Frontal cortex (tissue), 4 donors: Measurements from ENCODE around the gene CCS. TPM values are rescaled to one million over a fixed set of nuclear protein-coding genes. Genes with fewer than 3 reads are reported as not detected.
"Not testable (repeated sequence)": the region's sequence is repeated elsewhere in the genome, so short reads cannot be mapped to it uniquely, and the experiment has no call there.

Experiments used
- DNase-seq, 2 donors: peaks; one replicate each; pipeline ENCODE4 v3.0.0; 2012; ENCODE audit warnings: low spot score in 2 of 2
- FAIRE-seq: peaks from 2 replicates; lab custom pipeline; 2012; peaks lifted over from hg19 to GRCh38; lab: Jason Lieb, UNC
- total RNA-seq: library from RNA; depleted of rRNA; stranded (reverse); fragments of >200 nt; gene quantifications from one replicate; pipeline ENCODE4 v1.2.3, GENCODE V29; 2014
- donor health status: control.
- donor health status: control.
- donor health status: control.

The CCS gene, protein sequence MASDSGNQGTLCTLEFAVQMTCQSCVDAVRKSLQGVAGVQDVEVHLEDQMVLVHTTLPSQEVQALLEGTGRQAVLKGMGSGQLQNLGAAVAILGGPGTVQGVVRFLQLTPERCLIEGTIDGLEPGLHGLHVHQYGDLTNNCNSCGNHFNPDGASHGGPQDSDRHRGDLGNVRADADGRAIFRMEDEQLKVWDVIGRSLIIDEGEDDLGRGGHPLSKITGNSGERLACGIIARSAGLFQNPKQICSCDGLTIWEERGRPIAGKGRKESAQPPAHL
- 19.2 TPM for total RNA-seq

DNA sequence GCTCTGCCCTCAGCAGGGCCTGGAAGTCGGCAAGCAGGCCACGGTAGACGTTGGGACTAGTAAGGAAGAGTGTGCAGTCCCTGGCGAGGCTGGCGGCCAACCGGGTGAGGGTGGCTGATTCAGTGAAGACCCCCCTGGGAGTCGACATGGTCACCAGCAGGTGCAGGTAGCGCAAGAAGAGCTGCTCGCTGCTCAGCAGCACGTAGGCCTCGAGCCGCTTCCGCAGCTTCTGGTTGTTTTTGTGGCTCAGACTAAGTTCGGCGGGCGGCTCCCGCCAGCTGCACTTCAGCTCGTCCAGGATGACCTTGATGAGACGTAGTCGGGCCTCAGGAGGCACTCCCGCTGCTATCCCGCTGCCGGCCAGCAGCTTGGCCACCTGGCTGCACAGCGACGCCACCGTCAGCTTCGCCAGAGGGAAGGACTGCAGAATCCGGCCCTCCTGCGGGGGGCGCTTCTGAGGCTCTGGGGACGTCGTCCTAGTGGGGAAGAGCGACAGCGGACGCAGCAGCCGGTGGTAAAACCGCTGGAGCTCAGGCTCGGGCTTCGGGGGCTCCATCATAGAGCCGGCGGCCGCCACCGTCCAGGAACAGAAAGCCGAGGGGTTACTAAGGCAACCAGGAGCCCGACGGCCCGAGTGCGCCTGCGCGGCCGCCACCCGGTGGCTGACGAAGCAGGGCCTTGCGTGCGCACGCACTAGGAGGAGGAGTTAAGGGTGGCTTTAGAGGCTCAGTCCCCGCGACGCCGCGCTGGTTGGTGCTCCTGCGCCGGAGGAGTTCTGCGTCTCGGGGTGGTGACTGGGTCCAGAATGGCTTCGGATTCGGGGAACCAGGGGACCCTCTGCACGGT lies at the start of gene CCS, which contains the start of gene CCDC87:
TSS of gene CCS (plus strand) at position 729 of the 846 bp plus-strand sequence. CDS start at position 806, 77 bp downstream.
TSS of gene CCDC87 (minus strand) at position 607 of the 846 bp plus-strand sequence. CDS start at position 559, 48 bp downstream.
- DNase-seq: peak; percentile 95 to 100
- no peak for FAIRE-seq

DNA sequence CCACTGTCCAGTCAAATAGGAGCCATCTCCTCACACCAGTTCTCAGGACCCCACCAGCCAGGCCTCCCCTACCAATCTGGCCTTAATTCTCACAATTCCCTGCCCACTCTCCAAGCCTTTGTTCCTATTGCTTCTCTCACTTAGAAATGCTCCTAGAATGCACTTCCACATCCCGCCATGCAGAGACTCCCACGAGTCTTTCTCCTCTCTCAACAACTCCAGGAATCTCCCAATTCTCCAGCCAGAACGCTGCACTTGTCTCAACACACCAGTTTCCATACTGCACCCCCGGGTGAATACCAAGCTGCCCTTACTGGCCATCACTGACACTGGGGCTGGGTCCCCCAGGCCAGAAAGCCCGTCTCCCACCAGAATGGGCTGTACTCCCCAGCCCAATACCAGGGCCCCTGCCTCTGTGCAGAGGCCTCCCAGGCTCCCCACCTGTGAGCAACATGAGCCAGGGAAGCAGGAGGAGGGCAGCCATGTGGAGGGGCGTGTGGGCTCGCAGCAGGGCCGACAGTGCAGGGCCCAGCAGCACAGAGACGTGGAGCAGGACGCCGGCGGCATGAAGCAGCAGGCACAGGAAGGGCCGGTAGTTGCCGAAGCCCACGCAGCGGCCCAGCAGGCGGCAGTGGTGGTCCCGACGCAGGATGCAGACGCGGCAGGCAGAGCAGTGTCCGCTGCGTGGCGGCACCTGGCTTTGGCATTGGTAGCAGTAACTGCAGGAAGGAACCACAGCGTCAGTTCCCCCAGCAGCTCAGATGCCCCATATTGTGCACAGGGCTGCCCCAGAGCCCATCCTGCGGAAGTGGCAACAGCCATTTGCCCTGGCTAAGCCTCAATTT lies 49.5 kb upstream of the CCS start:
- no peak for FAIRE-seq

DNA sequence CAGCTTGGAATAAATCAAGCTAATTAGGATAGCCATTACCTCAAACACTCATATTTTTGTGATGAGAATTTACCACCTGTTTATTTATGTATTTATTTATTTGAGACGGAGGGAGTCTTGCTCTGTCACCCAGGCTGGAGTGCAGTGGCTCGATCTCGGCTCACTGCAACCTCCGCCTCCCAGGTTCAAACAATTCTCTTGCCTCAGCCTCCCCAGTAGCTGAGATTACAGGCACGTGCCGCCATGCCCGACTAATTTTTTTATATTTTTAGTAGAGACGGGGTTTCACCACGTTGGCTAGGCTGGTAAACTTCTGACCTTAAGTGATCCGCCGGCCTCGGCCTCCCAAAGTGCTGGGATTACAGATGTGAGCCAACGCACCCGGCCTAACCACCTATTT lies 48.0 kb upstream of the CCS start:
- not testable (repeated sequence) for FAIRE-seq

More for the DNA sequence above, 49.5 kb upstream of the CCS start:
- no peak for DNase-seq

DNA sequence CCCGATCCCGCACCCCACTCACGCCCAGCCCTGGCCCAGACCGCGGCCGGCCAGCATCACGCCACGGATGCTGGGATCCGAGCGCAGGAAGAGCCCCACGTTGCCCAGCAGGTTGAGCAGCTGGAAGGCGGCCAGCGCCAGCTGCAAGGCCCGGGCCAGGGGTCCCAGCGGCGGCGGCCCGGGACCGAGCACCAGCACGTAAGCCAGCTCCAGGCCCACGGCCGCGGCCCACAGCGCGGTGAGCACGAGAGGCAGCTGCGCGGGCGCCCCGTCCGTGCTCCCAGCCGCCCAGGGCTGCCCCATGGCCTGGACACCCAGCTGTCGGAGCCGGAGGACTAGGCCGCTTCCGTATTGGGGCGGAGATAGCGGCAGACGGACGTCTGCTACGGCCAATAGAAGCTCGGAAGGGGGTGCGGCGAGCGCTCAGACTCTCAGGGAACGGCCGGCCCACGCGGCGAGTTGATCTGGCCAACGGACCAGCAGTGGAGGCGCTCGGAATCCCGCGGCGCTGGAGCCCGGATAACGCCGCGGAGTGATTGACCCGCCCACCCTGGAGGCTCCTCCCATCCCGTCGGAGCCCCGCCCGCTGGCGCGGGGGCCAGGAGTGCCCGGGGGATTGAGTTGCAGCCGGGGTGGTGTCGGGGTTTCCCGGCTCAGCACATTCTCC lies 47.2 kb upstream of the CCS start, which contains the start of gene ZDHHC24:
TSS of gene ZDHHC24 (minus strand) at position 348 of the 667 bp plus-strand sequence. CDS start at position 303, 45 bp downstream.
- FAIRE-seq (no peak), DNase-seq (peak; percentile 96 to 98)

More for the DNA sequence above, 48.0 kb upstream of the CCS start:
- DNase-seq: not testable (repeated sequence)

DNA sequence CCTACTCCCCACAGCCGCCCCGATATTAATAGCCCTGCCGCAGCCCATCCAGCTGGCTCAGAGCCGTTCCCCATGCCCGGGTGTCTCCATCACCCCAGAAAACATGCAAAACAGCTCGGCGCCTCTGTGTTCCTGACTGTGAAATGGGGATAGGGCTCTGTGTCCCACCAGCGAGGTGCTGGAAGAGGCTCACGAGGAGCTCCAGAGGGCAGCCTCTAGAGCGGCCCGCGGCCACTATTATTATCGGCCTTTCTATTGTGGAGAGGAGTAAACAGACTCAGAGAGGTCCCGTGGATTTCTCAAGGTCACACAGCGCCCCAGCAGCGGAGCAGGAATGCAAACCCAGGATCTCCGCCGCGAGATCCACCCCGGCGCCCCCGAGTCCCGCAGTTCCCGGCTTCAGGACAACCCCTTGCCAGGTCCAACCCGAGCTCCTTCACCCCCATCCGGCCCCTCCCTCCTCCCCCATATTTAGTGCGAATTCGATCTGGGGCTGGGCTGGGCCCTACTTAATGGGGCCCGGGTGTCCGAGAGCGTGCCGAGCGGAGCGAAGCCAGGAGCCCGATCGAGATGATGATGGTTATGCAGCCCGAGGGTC lies 46.5 kb upstream of the CCS start, which contains the start of gene ACTN3:
TSS of gene ACTN3 (plus strand) at position 536 of the 598 bp plus-strand sequence. CDS start at position 571, 35 bp downstream.
- no peak for FAIRE-seq
- DNase-seq: no peak

GRCh38 chr11:66546966-66547661 lies 45.9 kb upstream of the CCS start:
- no peak for DNase-seq
- no peak for FAIRE-seq

GRCh38 chr11:66547662-66548009 lies 45.3 kb upstream of the CCS start:
- DNase-seq (no peak), FAIRE-seq (no peak)

- DNase-seq: no peak
- FAIRE-seq: no peak
These were observed 44.9 kb upstream of the CCS start for GRCh38 chr11:66548041-66548440.

DNA sequence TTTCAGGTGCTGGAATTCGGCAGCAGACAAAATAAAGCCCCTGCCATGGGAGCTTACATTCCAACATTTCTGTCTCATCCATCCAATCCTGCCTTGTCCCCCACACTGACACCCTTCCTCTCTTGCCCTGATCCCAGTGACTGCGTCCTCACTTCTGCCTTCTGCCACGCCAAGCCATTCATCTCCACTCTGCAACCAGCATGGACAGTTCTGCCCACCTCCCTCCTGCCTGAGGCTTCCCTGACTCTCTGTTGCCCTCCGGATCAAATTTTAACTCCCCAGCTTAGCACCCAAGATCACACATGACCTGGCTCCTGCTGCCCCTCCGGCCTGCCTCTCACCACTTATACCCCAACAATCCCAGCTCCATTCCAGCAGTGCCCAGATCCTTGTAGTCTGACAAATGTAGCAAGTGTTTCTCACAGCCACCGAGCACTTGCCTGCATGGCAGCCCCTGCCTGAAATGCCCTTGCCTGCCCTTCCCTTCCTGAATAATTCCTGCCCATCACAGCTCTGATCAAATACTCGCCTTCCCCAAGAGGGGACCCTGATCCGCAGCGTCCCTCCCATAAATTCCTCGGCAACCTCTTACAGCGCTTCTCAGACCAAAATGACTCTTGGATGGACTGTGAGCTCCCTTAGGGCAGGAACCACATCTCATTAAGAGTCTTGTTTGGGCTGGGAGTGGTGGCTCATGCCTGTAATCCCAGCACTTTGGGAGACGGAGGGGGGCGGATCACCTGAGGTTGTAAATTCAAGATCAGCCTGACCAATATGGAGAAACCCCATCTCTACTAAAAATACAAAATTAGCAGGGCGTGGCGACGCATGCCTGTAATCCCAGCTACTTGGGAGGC lies 44.0 kb upstream of the CCS start:
- no peak for DNase-seq
- FAIRE-seq: no peak

DNA sequence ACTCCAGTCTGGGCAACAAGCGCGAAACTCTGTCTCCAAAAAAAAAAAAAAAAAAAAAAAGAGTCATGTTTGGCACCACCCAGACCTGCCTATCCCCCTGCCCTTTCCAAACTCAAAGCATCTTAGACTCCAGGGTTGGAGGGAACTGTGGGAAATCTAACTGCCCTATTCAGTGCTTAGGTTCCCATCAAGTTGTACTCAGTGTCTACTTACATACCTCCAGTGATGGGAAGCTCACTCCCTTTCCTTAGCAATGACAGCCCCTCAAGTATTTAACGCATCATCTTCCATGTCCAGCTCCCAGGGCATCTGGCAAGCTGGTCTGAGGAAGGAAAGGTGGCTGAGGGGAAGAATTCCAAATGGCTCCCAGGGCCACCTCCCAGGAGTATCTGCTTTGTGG lies 43.3 kb upstream of the CCS start:
- no peak for DNase-seq
- FAIRE-seq: no peak

DNA sequence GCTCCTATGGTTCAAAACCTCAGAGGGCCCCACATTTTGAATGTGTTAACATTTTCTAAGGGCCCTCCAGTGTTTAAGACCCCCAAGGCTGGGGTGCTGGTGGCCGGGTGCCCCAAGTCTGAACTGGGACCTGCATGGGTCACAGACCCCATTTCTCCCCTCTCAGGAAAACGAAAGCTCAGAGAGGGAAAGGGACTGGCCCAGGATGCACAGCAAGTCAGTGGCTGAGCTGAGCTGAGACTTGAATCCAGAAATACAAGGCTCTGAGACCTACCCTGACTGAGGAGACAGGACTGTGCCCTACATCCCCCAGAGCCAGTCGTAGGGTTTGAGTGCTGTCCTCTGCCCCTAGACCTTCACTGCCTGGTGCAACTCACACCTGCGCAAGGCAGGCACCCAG lies 42.1 kb upstream of the CCS start:
- FAIRE-seq (no peak), DNase-seq (no peak)

DNA sequence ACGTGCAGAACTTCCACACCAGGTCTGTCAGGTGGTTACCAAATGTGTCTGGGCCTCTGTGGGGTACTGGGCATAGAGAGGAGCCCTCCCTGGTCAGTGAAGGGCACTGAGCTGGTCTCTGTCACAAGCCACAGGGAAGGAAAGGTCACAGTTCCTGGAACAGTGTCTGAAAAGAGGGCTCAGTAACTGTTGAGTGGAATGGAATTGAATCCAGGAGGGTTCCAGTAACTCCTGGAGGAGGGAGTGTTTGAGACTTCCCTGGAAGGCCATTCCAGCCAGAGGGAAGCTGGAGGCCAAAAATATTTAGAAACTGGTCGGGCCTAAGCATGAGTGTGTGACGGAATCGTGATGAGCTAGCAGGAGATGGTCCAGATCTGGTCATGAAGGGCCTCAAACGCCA lies 38.4 kb upstream of the CCS start:
- DNase-seq: no peak
- no peak for FAIRE-seq

- DNase-seq (no peak), FAIRE-seq (no peak)
These were observed 37.6 kb upstream of the CCS start for GRCh38 chr11:66555416-66555815.

DNA sequence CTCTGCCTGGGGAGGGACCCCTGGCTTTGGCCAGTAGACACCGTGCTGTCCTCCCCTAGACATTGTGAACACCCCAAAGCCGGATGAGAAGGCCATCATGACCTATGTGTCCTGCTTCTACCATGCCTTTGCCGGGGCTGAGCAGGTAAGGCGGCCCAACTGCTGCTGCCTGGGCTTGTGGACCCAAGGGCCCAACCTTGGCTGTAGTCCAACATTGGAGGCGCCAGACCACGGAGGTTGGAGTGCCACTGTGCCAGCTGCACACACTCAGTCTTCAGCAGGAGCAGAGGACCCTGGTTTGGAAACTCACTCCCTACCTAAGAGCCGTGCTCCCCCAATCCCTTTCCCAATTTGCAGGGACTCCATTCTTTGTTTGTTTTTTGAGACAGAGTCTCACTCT lies 36.9 kb upstream of the CCS start:
- no peak for FAIRE-seq

GRCh38 chr11:66557733-66558326 lies 35.2 kb upstream of the CCS start:
- DNase-seq (no peak), FAIRE-seq (no peak)

More for the DNA sequence above, 36.9 kb upstream of the CCS start:
- DNase-seq: no peak

DNA sequence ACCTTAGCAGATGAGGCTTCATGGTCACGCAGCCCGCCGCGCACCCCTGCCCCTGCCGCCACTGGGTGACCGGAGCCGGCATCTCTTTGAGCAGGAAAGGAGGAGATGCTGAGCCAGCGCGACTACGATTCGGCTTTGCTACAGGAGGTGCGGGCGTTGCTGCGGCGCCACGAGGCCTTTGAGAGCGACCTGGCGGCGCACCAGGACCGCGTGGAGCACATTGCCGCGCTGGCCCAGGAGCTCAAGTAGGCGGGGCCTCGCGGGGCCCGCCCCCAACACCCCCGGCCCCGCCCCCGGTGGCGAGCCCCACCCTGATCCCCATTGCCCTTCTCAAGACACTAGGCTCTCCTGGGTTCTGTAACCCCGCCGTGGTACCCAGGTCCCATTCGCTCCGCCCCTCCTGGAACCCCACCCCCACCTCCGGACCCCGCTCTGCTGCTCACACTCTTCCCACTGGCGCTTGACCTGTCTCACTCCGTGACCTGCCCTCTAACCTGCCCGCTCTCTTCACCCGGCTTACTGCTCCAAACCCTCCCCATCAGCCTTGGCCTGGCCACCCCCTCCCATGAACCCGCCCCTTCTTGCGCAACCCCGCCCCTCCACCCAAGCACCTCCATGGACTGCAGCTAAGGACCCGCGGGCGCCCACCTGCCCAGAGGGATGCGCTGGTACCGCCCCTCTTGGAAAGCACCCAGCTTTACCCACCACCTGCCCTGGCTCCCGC lies 33.7 kb upstream of the CCS start:
- DNase-seq: peak in 1 of 2 donors; percentile 73

More for the DNA sequence above, 33.7 kb upstream of the CCS start:
- no peak for FAIRE-seq
